Measurements from ENCODE around the gene SUMO1. TPM values are rescaled to one million over a fixed set of nuclear protein-coding genes. Genes with fewer than 3 reads are reported as not detected.

SUMO1 gene
- total and polyA plus RNA-seq, 9 donors = 91.2 to 125 (median 99.6) TPM

DNA sequence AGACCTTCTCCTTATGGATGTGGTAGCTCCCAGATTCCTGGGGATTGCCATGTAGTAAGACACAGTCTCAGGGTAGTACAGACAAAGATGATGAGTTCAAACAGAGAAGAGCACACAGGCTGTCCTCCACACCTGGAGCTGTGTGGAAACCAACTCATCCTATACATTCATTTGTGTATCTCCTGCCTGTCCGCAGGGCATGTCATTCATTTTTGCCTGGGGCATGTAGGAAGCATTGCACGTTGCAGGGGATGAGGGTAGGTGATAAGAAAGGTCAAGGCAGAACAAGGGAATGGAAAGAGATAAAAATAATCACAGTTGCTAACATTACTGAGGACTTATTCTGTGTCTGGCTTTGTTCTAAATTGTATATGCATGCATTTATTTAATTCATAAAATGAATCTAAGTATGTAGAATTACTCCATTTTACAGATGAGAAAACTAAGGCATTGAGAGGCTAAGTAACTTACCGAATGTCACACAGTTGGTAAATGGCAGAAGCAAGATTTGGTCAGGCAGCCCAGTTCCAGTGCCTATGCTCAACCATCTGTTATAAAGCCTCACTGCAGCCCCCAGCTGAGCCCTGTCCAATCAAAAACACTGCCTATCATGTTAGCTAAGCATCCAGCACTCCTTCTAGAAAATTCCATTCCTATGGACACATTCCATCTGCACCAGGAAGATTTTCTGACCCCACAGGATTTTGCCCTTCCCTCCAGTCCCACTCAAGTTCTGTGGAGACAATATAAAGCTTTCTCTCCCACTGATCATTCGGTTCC is 81.0 kb downstream of the SUMO1 start:
- WGBS (ENCODE audit: insufficient coverage) = 75% methylated on average over 1 of the region's 4 CpGs
- Histone ChIP-seq H3K9me3 (replicated peaks; ENCODE audit: control insufficient read depth, low read depth, low read length) (no peaks in the 10 kb centered on the region), H3K4me3 (ENCODE audit: low read length) (no peak overlapping the region), H3K27ac (ENCODE audit: low read length) (no peak overlapping the region), H3K36me3 (ENCODE audit: control insufficient read depth, insufficient read depth, low read length) (no peaks in the 10 kb centered on the region), H3K27me3 (ENCODE audit: control insufficient read depth, insufficient read depth, low read length) (no peaks in the 10 kb centered on the region), H3K4me1 (ENCODE audit: control insufficient read depth, insufficient read depth, low read length) (peaks cover 2% of the 10 kb centered on the region)
- no peak for DNase-seq

Other genes starting within 250 kb of the SUMO1 start
- 22.4 TPM for gene FZD7, start 204.7 kb downstream of the SUMO1 start, total RNA-seq
- gene FZD7, start 204.7 kb downstream of the SUMO1 start, polyA plus RNA-seq (ENCODE audit: insufficient read depth in 1 of 8, insufficient read length in 8 of 8, low replicate concordance in 1 of 8) = 10 to 100 TPM; 23.3 to 37.3 (median 29.0) TPM
- gene KIAA2012, start 165.3 kb downstream of the SUMO1 start, total RNA-seq = 0.31 TPM
- gene KIAA2012, start 165.3 kb downstream of the SUMO1 start, polyA plus RNA-seq (ENCODE audit: insufficient read depth in 1 of 8, insufficient read length in 8 of 8, low replicate concordance in 1 of 8) = under 1 TPM; 0.14 to 0.75 (median 0.22) TPM
- 56.6 TPM for gene NOP58, start 27.2 kb upstream of the SUMO1 start, total RNA-seq
- gene NOP58, start 27.2 kb upstream of the SUMO1 start, polyA plus RNA-seq (ENCODE audit: insufficient read depth in 1 of 8, insufficient read length in 8 of 8, low replicate concordance in 1 of 8) = 10 to 100 TPM; 57.7 to 72.3 (median 65.6) TPM
- 23.4 TPM for gene BMPR2, start 137.7 kb upstream of the SUMO1 start, total RNA-seq
- 10 to 100 TPM; 18.9 to 48.6 (median 34.9) TPM for gene BMPR2, start 137.7 kb upstream of the SUMO1 start, polyA plus RNA-seq (ENCODE audit: insufficient read depth in 1 of 8, insufficient read length in 8 of 8, low replicate concordance in 1 of 8)